ENCODE measurements around the gene FAM193A.
"Not testable (repeated sequence)": the region's sequence is repeated elsewhere in the genome, so short reads cannot be mapped to it uniquely, and the experiment has no call there.

Gene FAM193A

GRCh38 chr4:2536193-2537010 lies at the start of gene FAM193A:
Gene FAM193A (plus strand): TSS chr4:2536647. CDS start chr4:2536916, 269 bp downstream.
- peak; percentile 98 for DNase-seq

GRCh38 chr4:2486981-2487380 lies 49.5 kb upstream of the FAM193A start:
- no peak for DNase-seq

- DNase-seq = no peak
Observed at GRCh38 chr4:2487632-2488031, 48.8 kb upstream of the FAM193A start.

- DNase-seq = no peak
Observed at GRCh38 chr4:2489081-2489805, 47.2 kb upstream of the FAM193A start.

- DNase-seq = no peak
Observed at GRCh38 chr4:2489841-2490552, 46.5 kb upstream of the FAM193A start.

- DNase-seq = no peak
Observed at GRCh38 chr4:2492970-2493369, 43.5 kb upstream of the FAM193A start.

- DNase-seq = no peak
Observed at GRCh38 chr4:2494992-2495391, 41.5 kb upstream of the FAM193A start.

- no peak for DNase-seq
Observed at GRCh38 chr4:2497324-2497723, 39.1 kb upstream of the FAM193A start.

- no peak for DNase-seq
Observed at GRCh38 chr4:2497931-2498330, 38.5 kb upstream of the FAM193A start.

- DNase-seq = no peak
Observed at GRCh38 chr4:2500547-2500946, 35.9 kb upstream of the FAM193A start.

- DNase-seq = no peak
Observed at GRCh38 chr4:2501034-2501594, 35.3 kb upstream of the FAM193A start.

- DNase-seq = no peak
Observed at GRCh38 chr4:2503809-2504208, 32.6 kb upstream of the FAM193A start.

- DNase-seq = no peak
Observed at GRCh38 chr4:2507259-2507658, 29.2 kb upstream of the FAM193A start.

GRCh38 chr4:2507855-2508254 lies 28.6 kb upstream of the FAM193A start:
- DNase-seq = no peak

- no peak for DNase-seq
Observed at GRCh38 chr4:2510351-2511259, 25.8 kb upstream of the FAM193A start.

- no peak for DNase-seq
Observed at GRCh38 chr4:2511645-2512131, 24.8 kb upstream of the FAM193A start.

- no peak for DNase-seq
Observed at GRCh38 chr4:2512396-2513135, 23.9 kb upstream of the FAM193A start.

GRCh38 chr4:2514193-2514592 lies 22.3 kb upstream of the FAM193A start:
- DNase-seq = not testable (repeated sequence)

GRCh38 chr4:2514944-2515343 lies 21.5 kb upstream of the FAM193A start:
- not testable (repeated sequence) for DNase-seq

- DNase-seq = no peak
Observed at GRCh38 chr4:2515830-2516550, 20.5 kb upstream of the FAM193A start.

- DNase-seq = no peak
Observed at GRCh38 chr4:2516635-2517034, 19.8 kb upstream of the FAM193A start.
